A204.1 (cell line): ENCODE results near the gene GOLPH3.
"Not testable (repeated sequence)": the region's sequence is repeated elsewhere in the genome, so short reads cannot be mapped to it uniquely, and the experiment has no call there.

Source experiments
- FAIRE-seq: peaks from 2 replicates; lab custom pipeline; 2012; peaks lifted over from hg19 to GRCh38; lab: Jason Lieb, UNC

Gene GOLPH3

DNA sequence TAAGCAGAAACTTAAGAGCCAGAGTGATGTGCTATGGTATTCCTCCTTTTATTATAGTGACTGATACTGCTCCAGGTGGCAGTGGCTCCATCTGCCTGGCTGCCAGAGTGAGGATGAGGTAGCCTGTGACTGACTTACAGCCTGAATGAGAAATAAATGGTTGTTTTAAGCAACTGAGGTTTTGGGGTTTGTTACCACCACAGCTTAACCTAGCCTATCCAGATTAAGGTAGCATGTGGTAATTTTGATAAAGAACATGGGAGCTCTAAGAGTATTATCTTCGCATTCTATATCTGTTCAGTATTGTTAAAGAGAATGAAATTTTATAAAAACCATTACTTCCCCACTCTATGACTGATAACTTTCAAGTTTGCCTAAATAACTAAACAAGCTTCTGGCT is 39.0 kb downstream of the GOLPH3 start:
- FAIRE-seq: no peak

DNA sequence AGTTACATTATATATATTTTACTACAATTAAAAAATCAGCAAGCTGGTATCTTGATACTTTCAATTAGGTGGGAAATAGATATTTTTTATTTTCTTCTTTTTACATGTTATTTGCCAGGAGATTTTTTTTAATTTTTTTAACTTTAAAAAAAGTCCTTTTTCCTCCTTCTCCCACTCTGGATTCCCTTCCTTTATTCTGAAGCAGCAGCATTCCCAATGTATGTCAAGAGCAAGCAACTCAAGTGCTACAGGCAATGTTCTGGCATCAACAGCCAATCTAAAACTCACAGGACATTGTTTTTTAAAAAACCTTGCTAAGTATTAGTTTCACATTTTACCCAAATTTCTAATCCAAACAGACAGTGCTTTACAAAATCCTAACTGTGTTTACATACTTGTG is 41.4 kb downstream of the GOLPH3 start:
- no peak for FAIRE-seq

DNA sequence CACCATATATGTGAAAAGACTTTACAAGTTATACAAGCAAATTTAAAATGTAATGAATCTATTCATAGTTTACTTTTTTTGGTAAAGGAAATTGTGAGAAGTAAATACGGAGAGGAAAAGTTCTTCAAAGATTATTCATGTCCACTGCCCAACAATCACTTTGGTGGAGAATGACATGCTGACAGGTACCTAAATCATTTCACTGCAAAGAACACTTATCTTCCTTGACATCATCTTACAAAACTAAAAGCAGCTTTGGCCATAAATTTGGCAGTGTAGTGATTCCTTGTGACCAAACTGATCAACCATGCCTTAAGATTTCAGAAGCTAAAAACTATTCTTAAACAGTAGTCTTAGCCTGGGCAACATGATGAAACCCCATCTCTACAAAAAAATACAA is 42.5 kb downstream of the GOLPH3 start:
- FAIRE-seq: no peak

DNA sequence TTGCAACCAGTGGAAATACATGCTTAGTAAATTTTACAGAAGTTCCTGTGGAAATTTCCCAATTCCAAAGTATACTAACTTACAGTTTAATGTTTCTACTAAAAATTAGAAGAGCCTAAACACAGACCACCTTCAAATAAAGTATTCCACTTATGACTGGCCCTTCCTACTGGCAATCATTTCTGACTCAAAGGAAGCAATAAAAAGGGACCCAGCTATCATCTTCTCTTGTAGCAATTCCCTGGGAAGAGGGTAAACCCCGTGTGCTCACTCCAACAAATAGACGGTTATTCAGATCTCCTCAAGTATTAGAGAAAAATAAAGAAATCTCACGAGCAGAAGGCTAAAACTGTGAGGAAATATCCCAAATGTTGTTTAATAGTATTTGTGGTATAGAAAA is 43.3 kb downstream of the GOLPH3 start:
- FAIRE-seq: no peak

DNA sequence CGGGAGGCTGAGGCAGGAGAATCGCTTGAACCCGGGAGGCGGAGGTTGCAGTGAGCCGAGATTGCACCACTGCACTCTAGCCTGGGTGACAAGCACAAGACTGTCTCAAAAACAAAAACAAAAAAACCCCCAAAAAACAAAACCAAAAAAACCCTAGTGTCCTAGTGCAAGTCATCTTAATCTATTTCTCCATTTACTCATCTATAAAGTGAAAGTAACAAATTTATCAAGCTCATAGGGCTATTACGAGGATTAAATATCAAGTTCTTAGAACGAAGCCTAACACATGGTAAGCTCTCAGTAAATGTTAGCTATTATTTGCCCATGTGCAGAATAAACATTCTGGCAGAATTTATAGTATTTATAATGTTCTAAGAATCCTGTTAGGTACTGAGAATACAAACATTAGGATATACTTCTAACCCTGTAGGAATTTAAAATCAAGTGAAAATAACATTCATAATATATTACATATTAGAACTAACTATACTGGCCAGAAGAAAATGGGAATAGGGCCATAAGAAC is 45.0 kb downstream of the GOLPH3 start:
- no peak for FAIRE-seq

DNA sequence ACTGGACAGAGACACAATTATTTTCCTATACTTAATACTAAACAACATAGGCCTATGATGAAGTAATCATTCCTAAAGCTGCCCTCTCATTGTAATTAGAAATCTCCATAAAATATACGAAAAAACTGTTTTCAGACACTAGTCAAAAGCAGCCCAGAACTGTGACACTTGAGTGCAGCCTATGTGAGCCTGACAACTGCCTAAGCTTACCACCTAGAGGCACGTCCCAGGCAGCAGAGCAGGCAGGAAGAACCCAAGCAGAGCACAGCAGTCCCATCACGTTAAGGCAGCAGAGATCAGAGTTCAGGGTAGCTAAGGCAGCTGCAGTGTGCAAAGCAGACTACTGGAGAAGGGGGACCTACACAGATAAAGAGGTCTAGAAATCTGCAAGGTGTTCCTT is 46.4 kb downstream of the GOLPH3 start:
- no peak for FAIRE-seq

DNA sequence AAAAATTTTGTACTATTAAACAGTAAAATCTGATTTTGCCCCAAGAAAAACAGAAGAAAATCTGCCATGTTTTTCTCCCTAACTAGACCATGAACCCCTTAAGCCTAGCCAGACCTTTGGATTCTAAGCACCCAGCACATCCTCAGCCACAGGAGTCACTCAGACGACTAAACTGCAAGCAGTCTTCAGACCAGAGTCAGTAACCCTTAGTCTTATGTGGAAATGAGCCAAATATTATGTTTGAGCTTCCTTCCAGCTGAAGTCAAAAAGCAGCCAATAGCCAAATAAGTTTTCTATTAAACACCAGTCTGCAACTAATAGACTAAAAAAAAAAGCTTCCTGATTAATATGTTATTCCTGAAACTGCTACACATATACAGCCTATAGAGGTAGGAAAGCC is 47.4 kb downstream of the GOLPH3 start:
- FAIRE-seq: no peak

DNA sequence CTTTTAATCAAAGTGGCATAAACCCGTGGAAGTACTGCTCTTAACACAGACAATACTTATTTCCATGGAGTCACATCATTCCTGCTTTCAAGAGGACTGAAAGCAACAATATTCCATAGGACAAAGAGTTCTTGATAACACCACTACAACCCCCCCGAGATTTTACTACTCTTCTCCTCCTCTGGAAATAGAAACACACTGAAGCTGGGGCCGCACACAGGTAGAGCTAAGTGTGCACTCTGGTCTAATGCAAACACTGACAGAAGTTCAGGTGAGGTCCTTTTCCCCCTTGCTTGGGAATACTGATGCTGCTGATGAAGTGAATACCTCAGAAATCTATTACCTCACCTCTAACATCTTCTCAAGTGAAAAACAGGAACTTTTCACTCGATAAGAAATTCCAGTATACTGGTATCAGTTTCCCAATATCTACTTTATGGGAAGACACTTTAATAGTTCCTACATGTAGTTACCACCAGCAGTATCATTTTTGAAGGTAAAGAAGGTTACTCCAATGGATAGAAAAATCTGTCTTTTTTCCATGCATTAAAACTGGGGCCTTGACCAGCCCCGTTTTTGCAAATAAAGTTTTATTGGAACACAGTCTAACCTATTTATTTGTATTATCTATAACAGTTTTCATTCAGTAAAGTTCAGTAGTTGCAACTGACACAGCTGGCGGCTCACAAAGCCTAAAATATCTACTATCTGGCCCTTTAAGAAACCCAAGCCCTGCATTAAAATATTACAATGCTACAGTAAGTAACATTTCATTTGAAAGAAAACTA is 50.0 kb downstream of the GOLPH3 start:
- no peak for FAIRE-seq

DNA sequence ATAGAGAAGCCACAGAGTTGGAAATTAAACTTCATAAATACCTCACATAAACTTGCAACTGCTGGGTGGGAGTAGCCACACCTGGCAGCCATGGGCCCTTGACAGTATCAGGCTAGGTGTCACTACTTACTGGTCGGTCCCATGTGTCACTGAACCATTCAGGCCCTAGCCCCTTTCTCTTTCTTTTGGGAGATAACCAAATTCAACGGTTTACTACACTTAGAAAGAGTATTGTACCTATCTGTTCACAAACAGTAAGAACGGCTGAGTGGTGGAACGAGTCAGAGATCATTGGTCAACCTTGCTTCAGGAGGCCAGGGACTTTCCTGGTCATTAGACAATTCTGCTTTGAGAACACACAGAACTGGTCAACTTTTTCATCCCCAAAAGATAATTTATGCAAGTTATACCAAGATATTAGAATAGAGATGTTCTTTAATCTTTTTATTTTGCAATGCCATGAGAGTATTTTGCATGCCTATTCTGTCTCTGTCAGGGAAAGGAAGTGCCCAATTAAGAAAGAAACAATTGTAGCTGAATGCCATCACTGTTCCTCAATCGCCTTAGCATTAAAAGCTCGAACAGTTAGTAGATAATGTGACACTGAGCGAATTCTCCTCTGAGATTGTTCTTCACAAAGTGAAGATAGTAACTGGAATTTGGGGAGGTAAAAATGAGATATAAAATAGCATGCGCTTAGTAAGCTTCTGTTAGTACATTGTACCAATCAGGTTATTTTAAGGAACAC is 50.9 kb downstream of the GOLPH3 start:
- no peak for FAIRE-seq

DNA sequence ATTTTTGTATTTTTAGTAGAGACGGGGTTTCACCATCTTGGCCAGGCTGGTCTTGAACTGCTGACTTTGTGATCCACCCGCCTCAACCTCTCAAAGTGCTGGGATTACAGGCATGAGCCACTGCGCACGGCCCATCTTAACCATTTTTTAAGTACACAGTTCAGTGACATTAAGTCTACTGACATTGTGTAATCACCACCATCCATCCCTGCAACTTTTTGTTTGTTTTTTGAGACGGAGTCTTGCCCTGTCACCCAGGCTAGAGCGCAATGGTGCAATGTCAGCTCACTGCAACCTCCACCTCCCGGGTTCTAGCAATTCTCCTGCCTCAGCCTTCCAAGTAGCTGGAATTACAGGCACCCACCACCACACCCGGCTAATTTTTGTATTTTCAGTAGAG is 55.2 kb downstream of the GOLPH3 start:
- FAIRE-seq: not testable (repeated sequence)

DNA sequence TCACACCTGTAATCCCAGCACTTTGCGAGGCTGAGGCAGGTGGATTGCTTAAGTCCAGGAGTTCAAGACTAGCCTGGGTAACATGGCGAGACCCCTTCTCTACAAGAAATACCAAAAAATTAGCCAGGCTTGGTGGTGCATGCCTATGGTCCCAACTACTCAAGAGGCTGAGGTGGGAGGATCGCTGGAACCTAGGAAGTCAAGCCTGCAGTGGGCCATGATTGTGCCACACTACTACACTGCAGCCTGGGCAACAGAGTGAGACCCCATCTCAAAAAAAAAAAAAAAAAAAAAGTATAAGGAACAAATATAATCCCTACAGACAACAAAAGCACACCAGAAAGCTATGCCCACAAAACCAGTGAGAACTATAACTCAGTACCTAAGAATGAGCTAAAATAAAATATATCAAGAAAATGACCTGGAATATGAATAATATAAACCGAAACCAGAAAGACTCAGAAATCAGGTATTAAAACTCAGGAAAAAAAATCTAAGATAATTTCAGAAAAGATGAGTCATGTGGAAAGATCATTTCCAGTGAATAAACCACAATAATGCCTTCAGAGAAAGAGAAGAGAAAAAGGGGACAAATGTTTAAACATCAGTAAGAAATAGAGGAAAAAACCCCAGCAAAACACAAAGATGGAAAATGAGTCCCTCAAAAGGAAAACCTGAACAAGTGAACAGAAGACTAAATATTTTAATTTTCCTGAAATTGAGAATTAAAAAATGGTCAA is 57.4 kb downstream of the GOLPH3 start:
- no peak for FAIRE-seq

DNA sequence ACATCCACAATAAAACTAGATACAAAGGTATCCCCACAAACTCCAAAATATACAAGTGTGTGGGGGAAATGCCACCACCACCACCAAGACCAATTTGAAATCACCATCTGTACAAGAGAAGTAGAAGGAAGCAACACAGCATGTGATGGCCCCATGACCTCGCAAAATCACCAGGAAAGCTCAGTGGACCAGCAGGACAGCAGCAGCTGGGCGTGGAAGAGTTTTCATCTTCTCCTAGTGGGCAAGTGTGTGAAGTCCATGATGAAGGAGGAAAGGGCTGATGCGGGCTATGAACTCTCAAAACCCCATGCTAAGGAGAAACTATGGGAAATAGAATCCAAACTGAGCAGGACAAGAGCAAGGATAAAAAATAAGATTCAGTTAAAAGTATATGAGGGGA is 58.1 kb downstream of the GOLPH3 start:
- no peak for FAIRE-seq

DNA sequence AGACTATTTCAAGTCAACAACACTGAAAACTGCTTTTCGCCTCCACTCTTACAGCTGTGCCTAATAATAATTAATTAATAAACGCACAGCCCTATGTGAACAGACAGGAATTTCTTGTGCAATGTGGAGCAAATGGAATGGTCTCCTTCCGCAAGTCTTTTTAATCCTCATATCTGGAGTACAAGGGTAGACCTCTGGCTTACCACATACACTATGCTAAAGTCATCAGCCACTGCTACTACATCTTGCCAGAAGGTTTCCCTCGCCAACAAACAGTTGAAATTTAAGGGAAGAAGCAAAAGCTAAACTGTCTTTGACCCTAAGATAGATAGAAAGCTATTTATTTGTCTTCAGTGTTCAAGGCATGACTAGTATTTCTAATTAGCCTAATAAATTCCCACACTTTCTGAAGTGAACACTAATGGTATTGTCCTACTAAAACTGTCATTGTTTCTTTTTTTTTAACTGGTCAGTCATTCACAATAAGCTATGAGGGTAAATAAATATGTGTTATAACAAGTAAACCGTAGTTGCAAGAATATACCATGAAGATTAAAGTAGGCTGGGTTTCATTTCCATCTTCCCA is 63.9 kb downstream of the GOLPH3 start:
- no peak for FAIRE-seq

DNA sequence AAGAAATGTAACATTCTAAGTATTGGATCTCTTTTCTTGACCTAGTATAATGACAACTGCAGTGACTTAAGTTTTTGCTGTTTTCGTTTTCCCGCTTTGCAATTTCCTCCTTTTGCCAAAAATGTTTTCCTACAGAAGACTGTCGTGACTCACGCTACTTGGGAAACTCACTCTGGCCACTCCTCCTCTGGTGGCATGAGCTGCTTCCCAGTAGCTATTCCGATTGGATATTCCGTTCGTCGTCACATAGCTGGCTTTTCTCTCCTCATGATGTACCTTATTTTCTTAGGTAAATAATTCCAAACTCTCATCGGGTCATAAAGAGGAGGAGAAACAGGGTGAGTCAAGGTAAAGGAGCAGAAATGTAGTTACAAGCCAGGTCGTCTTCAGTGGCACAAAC is 64.9 kb downstream of the GOLPH3 start:
- no peak for FAIRE-seq

DNA sequence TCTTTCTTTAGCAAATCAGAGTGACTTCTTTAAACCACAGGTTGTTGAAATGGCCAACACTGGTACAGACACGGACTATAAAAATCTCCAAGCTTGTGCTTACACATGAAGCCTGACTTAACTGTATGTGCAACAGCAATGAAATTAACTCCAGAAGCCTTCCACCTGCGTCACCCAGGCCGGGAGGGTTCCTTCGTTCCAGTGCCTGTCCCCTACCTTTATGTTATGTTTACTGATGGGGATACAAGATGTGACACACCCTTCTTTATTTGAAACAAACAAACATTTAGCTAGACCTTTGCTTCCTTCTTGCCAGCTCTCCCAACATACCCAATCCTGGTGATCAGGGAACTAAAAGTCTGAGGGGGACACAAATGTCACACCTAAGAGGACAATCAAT is 66.0 kb downstream of the GOLPH3 start:
- FAIRE-seq: no peak

DNA sequence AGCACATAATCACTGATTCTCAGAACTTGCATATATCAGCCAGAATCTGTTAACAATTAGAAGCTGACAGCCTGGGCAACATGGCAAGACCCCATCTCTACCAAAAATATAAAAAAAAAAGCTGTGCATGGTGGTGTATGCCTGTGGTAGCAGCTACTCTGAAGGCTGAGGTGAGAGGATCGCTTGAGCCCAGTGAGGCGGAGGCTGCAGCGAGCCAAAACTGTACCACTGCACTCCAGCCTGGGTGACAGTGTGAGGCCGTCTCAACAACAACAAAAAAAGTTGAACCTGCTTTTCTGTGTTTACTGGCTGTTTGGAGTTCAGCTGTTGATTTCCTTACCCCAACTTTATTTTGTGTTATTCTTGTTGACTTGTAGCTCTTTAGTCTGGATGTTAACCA is 66.8 kb downstream of the GOLPH3 start:
- FAIRE-seq: no peak

DNA sequence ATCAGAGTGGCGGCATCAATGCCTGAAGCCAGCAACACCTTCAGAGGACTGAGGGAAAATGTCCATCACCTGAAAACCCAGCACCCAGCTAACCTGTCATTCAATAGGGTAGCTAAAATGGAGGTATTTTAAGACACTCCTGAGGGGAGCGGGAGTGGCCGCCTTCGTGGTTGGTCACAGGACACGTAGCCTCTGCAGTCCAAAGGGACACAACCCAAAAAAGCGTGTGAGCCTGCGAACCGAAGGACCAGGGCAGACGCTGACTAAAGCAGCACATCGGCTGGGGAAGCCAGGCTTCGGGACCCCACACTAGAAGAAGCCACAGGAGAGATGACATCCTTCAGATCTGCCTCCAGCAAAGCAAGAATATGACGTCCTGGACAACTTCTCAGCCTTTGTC is 70.6 kb downstream of the GOLPH3 start:
- no peak for FAIRE-seq

DNA sequence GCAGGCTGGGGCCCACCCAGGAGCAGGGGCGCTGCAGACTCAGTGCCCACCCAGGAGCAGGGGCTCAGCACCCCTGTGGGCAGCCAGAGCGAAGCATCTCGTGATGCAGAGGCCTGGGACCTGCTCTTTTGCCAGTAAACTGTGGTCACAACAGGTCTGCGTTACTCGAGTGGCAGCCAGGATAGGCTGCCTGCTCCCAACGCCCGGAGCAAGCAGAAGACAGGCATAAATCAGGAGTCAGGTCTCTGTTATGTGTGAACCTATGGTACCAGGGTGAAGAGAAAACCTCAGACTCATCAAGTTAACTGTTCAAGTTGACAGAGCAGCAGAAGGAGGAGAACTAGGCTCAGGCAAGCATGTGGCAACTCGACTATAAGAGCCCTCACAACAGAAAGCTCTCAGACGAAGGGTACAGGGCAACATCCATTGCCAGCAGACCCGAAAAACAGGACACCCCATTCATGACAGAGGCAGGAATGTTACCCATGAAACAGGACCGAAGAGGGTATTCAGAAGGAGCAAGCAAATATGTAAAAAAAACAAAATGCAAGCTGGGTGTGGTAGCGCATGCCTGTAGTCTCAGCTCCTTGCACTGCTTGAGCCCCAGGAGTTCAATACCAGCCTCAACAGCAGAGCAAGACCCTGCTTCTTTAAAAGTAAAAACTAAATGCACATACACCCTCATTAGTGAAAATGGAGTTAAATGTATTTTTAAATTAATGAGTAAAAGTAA is 71.7 kb downstream of the GOLPH3 start:
- FAIRE-seq: no peak

DNA sequence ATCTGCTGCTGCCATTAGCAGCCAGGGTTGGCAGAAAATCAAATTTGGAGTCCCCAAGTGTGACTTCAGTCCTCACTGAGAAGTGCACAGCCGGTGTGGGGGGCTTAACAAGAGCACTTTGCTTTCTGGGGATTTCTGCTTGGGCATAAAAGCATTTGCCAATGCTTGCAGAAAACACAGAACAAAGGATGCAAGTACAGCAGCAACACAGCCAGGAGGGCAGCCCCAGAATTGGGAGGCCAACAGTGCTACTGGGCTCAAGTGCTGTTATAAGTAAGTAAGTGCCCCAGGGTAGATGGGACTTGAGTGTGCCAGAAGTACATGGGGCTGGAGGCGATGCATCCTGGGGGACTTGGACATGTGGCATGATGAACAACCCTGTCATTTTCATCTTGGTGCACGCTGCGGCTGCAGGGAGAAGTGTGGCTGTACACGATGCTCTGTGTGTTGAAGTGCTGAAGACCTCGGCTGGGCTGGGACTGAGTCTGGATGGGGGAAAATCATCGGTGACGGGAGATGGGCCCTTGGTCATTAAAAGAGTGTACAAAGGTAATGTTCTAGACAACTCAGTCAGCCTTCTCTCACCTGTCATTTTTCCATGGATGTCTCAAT is 73.3 kb downstream of the GOLPH3 start:
- no peak for FAIRE-seq

DNA sequence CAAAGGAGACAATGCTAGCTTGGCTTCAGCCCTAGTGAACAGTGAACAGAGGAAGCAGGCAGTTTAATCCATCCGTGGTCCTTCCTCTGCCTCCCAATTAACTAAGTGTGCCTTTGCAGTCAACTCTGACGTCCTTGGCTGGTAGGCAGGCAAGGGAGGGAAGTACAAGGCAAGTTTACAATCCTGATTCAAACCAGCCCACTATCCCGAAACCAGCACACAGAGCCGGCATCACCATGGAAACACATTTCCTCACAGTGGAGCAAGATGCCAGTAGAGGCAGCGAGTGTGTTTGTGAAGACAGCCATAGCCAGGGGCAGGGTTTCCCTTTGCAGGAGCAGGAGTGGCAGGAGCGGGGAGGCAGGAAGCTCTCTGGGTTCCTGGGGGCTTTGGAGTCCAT is 73.9 kb downstream of the GOLPH3 start:
- no peak for FAIRE-seq

DNA sequence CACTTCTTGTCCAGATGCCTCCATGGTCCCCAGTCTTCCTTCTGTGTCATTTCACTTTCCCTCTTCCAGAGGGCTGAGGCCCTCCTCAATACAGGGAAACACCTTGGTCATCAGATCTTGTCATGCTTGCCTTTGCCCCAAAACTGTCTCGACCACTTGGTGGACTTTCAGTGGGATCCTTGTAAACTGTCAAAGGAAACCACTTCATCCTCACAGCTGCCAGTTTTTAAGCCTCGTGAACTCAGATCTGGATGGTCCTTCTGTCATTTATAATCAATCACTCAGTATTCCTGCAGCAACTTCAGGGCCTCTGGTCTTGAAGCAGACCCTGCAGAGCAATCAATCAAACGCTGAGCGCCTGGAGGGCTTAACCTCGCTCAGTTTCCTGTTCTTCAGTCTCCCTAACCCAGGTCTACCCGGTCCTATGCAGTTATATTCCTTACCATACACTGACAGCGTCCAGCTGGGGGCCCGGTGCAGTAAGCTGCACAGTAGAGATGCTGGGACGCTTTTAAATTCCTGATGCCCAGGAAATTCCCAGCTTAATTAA is 74.6 kb downstream of the GOLPH3 start:
- no peak for FAIRE-seq
